PC-3 (cell line): Measurements from ENCODE around the gene PGP.

ENCODE experiments used
- CTCF ChIP-seq: fragments of 300-600 bp; sonication (generic); conservative IDR thresholded peaks from 2 replicates; pipeline ENCODE4 v1.5.1; 2017; ENCODE audit warnings: antibody characterized with exemption, low read depth, mild to moderate bottlenecking, low read length
- EZH2 ChIP-seq: fragments of 300-600 bp; sonication (generic); IDR thresholded peaks from one replicate; pipeline ENCODE4 v1.6.1; 2017; ENCODE audit warnings: antibody characterized with exemption, mild to moderate bottlenecking, low read length; ENCODE audit not compliant: unreplicated experiment
- EZH2phosphoT487 ChIP-seq: fragments of 300-600 bp; sonication (generic); IDR thresholded peaks from 2 replicates; pipeline ENCODE4 v1.6.1; 2018; ENCODE audit warnings: mild to moderate bottlenecking, antibody characterized with exemption, low read length, borderline replicate concordance

GRCh38 chr16:2170587-2171435 lies 43.8 kb downstream of the PGP start:
- TF ChIP-seq CTCF (no peak), EZH2 (no peak), EZH2phosphoT487 (no peak)
